Ovary (tissue), 3 donors: Measurements from ENCODE around the gene TRIM46.

Experiments used
- CTCF ChIP-seq, 3 donors: fragments of 450-650 bp in 2 of 3; fragments of 200-600 bp in 1 of 3; IDR thresholded peaks; one replicate each; pipeline versions ENCODE4 v1.5.1 to v1.8.0; 2016 to 2022; ENCODE audit warnings: antibody characterized with exemption in 3 of 3, mild to moderate bottlenecking in 1 of 3
- EP300 ChIP-seq: sonication (generic); formaldehyde crosslinking; IDR thresholded peaks from one replicate; pipeline ENCODE4 v1.6.1; 2017; ENCODE audit warnings: antibody characterized with exemption
- POLR2A ChIP-seq: fragments of 450-650 bp; IDR thresholded peaks from one replicate; pipeline ENCODE4 v1.6.1; 2017; ENCODE audit warnings: antibody characterized with exemption, mild to moderate bottlenecking, moderate library complexity
- donor health status: DM: no; HTN: no; CAD: no.

- no peak for TF ChIP-seq CTCF (IDR thresholded peaks at IDR 0.05)
- TF ChIP-seq POLR2A: no peak
- no peak for TF ChIP-seq EP300
Observed at GRCh38 chr1:155140630-155140953, 33.1 kb upstream of the TRIM46 start.
